ENCODE data around the gene MAST2. TPM values are rescaled to one million over a fixed set of nuclear protein-coding genes. Genes with fewer than 3 reads are reported as not detected.

MAST2 gene
- total and polyA plus RNA-seq, 9 of the 15 experiments (the other 6 are each of a cell fraction or from before 2014, with no cell fraction given) = 0.73 to 32.0 (median 17.8) TPM

DNA sequence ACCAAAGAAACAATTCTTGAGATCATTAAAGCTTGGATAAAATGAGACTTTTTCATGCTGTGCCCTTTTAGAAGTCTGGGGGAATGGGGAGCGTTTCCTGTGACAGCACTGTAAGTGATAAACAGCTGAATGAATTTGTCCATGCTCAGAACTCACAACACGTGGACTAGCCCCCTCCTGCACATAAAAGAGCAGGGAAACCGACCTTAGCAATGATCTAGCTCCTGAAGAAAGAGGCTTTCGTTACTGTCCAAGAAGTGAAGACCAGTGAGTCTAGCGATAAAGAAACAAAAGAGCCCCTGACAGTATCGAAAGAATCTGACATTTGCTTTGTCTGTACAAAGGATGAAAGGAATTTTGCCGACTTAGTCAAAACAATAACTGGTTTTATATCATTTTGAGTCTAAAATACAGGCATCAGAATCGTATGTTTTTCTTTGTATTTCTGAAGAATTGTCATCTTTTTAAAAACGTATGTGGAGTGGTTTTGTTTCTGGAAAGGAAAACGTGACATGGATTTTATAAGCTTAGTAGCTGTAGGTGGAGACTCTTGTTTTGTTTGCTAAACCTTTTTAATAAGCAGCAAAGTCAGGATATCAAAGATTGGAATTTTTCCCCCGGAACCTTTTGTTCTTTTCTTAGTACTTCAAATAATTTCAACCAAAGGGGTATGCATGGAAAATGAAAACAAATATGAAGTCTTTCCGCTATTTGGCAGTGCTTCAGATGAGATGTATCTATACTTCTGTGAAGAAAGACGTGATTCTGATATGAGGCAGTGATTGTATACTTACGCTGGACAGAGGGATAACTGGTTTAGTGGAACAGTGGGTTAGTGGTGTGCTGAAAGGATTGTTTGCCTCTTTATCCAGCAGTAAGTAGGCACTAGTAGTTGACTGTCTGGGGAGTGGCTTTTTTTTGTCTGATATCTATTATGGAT lies 61.0 kb downstream of the MAST2 start (continued):
- TF ChIP-seq NRF1 (conservative IDR thresholded peaks at IDR 0.05 in 1 of 2, IDR thresholded peaks at IDR 0.05 in 1 of 2) = 0 out of 4 replicates have a peak, but pooled peaks of 1 of the 2 experiments have one; percentile 7
- TF ChIP-seq L3MBTL2 (IDR thresholded peaks at IDR 0.05) = 0 out of 2 replicates have a peak, but pooled peaks have one; percentile 21
- TF ChIP-seq, protein P1, sequence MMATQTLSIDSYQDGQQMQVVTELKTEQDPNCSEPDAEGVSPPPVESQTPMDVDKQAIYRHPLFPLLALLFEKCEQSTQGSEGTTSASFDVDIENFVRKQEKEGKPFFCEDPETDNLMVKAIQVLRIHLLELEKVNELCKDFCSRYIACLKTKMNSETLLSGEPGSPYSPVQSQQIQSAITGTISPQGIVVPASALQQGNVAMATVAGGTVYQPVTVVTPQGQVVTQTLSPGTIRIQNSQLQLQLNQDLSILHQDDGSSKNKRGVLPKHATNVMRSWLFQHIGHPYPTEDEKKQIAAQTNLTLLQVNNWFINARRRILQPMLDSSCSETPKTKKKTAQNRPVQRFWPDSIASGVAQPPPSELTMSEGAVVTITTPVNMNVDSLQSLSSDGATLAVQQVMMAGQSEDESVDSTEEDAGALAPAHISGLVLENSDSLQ (IDR thresholded peaks at IDR 0.05) = peak; percentile 52; the same call in 1 of the 2 replicates
- no peak for TF ChIP-seq ZNF668 (CRISPR knock-in tag; IDR thresholded peaks at IDR 0.05)
- peak; percentile 47 for TF ChIP-seq C11orf30 (IDR thresholded peaks at IDR 0.05; ENCODE audit: low read depth)
- no peak for TF ChIP-seq DMBX1 (CRISPR knock-in tag; IDR thresholded peaks at IDR 0.05; ENCODE audit: borderline replicate concordance)
- TF ChIP-seq RAD51 (IDR thresholded peaks at IDR 0.05; ENCODE audit: borderline replicate concordance, low read depth) = peak; percentile 21; the same call in 1 of the 2 replicates
- peak; percentile 69 for TF ChIP-seq ZNF316 (IDR thresholded peaks at IDR 0.05)
- peak in 1 of 2 experiments; percentile 64; a peak in 3 of 4 replicates for TF ChIP-seq FOXK2 (conservative IDR thresholded peaks at IDR 0.05 in 1 of 2, IDR thresholded peaks at IDR 0.05 in 1 of 2; ENCODE audit: low read depth in 2 of 2)
- 0 out of 2 replicates have a peak, but pooled peaks have one; percentile 10 for TF ChIP-seq CTBP1 (IDR thresholded peaks at IDR 0.05; ENCODE audit: borderline replicate concordance)
- peak; percentile 41; the same call in 1 of the 2 replicates for TF ChIP-seq EP400 (IDR thresholded peaks at IDR 0.05)
- peak in 1 of 2 experiments; percentile 44; a peak in 1 of 4 replicates for TF ChIP-seq KDM1A (IDR thresholded peaks at IDR 0.05)
- no peak for TF ChIP-seq ESRRA (IDR thresholded peaks at IDR 0.05; ENCODE audit: borderline replicate concordance, low read depth)
- TF ChIP-seq MYC (IDR thresholded peaks at IDR 0.05; ENCODE audit: low read depth, low read length) = peak; percentile 61; the same call in 1 of the 2 replicates
- TF ChIP-seq MYC (CRISPR knock-in tag; IDR thresholded peaks at IDR 0.05; ENCODE audit: borderline replicate concordance, low read depth) = no peak
- no peak for TF ChIP-seq CHCHD3 (CRISPR knock-in tag; IDR thresholded peaks at IDR 0.05)
- TF ChIP-seq DACH1 (IDR thresholded peaks at IDR 0.05; ENCODE audit: partially characterized antibody) = peak; percentile 52
- no peak for TF ChIP-seq SMAD3 (CRISPR knock-in tag; conservative IDR thresholded peaks at IDR 0.05)
- no peak for TF ChIP-seq PTRF (tag; IDR thresholded peaks at IDR 0.05)
- TF ChIP-seq ZNF23 (CRISPR knock-in tag; IDR thresholded peaks at IDR 0.05) = no peak
- TF ChIP-seq SREBF2 (CRISPR knock-in tag; IDR thresholded peaks at IDR 0.05) = no peak
- TF ChIP-seq SUPT5H (IDR thresholded peaks at IDR 0.05) = no peak
- TF ChIP-seq, protein P2, sequence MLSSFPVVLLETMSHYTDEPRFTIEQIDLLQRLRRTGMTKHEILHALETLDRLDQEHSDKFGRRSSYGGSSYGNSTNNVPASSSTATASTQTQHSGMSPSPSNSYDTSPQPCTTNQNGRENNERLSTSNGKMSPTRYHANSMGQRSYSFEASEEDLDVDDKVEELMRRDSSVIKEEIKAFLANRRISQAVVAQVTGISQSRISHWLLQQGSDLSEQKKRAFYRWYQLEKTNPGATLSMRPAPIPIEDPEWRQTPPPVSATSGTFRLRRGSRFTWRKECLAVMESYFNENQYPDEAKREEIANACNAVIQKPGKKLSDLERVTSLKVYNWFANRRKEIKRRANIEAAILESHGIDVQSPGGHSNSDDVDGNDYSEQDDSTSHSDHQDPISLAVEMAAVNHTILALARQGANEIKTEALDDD (IDR thresholded peaks at IDR 0.05) = 0 out of 2 replicates have a peak, but pooled peaks have one; percentile 17
- no peak for TF ChIP-seq TCF7L2 (IDR thresholded peaks at IDR 0.05; ENCODE audit: low read depth, low read length)
- TF ChIP-seq, protein P3, sequence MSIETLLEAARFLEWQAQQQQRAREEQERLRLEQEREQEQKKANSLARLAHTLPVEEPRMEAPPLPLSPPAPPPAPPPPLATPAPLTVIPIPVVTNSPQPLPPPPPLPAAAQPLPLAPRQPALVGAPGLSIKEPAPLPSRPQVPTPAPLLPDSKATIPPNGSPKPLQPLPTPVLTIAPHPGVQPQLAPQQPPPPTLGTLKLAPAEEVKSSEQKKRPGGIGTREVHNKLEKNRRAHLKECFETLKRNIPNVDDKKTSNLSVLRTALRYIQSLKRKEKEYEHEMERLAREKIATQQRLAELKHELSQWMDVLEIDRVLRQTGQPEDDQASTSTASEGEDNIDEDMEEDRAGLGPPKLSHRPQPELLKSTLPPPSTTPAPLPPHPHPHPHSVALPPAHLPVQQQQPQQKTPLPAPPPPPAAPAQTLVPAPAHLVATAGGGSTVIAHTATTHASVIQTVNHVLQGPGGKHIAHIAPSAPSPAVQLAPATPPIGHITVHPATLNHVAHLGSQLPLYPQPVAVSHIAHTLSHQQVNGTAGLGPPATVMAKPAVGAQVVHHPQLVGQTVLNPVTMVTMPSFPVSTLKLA (conservative IDR thresholded peaks at IDR 0.05) = peak; percentile 81 to 94
